Sigmoid colon (tissue), 7 donors: ENCODE measurements around the gene WDFY4. TPM values are rescaled to one million over a fixed set of nuclear protein-coding genes. Genes with fewer than 3 reads are reported as not detected.

Experiments
- DNase-seq: peaks from one replicate; pipeline ENCODE4 v3.0.0-alpha.2; 2019
- H3K27ac ChIP-seq, 4 donors: fragments of 200-600 bp; sonication (generic); one replicate each; pipeline ENCODE4 v1.5.1; 2016 to 2019; ENCODE audit warnings: mild to moderate bottlenecking in 1 of 4
- H3K27me3 ChIP-seq, 3 donors: fragments of 200-600 bp; sonication (generic); one replicate each; pipeline ENCODE4 v1.5.1; 2019; ENCODE audit warnings: mild to moderate bottlenecking in 1 of 3
- H3K36me3 ChIP-seq, 4 donors: fragments of 200-600 bp; sonication (generic); one replicate each; pipeline ENCODE4 v1.5.1; 2016 to 2019
- H3K4me1 ChIP-seq, 4 donors: fragments of 200-600 bp; sonication (generic); one replicate each; pipeline ENCODE4 v1.5.1; 2017 to 2019
- H3K4me3 ChIP-seq, 4 donors: fragments of 200-600 bp; sonication (generic); one replicate each; pipeline ENCODE4 v1.5.1; 2017 to 2019; ENCODE audit warnings: mild to moderate bottlenecking in 2 of 4, moderate library complexity in 1 of 4
- H3K9me3 ChIP-seq, 4 donors: fragments of 200-600 bp in 3 of 4; sonication (generic) in 3 of 4; one replicate each; pipeline versions ENCODE4 v1.5.1 to v1.6.1; 2013 to 2019
- CTCF ChIP-seq, 4 experiments: fragments of 450-650 bp in 3 of 4; fragments of 200-600 bp in 1 of 4; IDR thresholded peaks; one replicate each; pipeline ENCODE4 v1.5.1; 2016 to 2019; ENCODE audit warnings: antibody characterized with exemption in 4 of 4, mild to moderate bottlenecking in 3 of 4, moderate library complexity in 2 of 4
- EP300 ChIP-seq, 4 donors: sonication (generic); formaldehyde crosslinking; IDR thresholded peaks; one replicate each; pipeline ENCODE4 v1.6.1; 2017; ENCODE audit warnings: antibody characterized with exemption in 4 of 4
- POLR2A ChIP-seq, 2 donors: fragments of 450-650 bp; IDR thresholded peaks; one replicate each; pipeline ENCODE4 v1.6.1; 2016; ENCODE audit warnings: antibody characterized with exemption in 2 of 2, mild to moderate bottlenecking in 2 of 2, moderate library complexity in 2 of 2
- POLR2AphosphoS5 ChIP-seq, 4 donors: sonication (generic); formaldehyde crosslinking; IDR thresholded peaks; one replicate each; pipeline ENCODE4 v1.6.1; 2017; ENCODE audit warnings: antibody characterized with exemption in 4 of 4
- WGBS, 2 donors: extraction: QIAGEN DNeasy Blood & Tissue Kit; methylation state at CpG; one replicate each; pipeline ENCODE4 v1.1.7; 2013; 5-methylcytosine and 5-hydroxymethylcytosine counted together
- intact Hi-C: fragments of 100-400 bp; cut with DNase I; formaldehyde crosslinking; loops from one replicate; pipeline ENCODE4 v1.15.1; 2023
- polyA plus RNA-seq, 3 donors: library from polyadenylated mRNA; stranded (reverse); fragments of 200-250 nt; gene quantifications; one replicate each; pipeline ENCODE4 v1.2.3, GENCODE V29; 2013
- total RNA-seq, 4 donors: library from RNA; depleted of rRNA; stranded (reverse); fragments of >200 nt; gene quantifications; one replicate each; pipeline ENCODE4 v1.1.0, GENCODE V29; 2016
- donor health status: healthy with polysubstance abuse.
- donor health status: Bipolar disorder and iron deficiency.
- donor health status: healthy.

The WDFY4 gene
- total and polyA plus RNA-seq, 7 donors = 0.60 to 18.6 (median 2.5) TPM

DNA sequence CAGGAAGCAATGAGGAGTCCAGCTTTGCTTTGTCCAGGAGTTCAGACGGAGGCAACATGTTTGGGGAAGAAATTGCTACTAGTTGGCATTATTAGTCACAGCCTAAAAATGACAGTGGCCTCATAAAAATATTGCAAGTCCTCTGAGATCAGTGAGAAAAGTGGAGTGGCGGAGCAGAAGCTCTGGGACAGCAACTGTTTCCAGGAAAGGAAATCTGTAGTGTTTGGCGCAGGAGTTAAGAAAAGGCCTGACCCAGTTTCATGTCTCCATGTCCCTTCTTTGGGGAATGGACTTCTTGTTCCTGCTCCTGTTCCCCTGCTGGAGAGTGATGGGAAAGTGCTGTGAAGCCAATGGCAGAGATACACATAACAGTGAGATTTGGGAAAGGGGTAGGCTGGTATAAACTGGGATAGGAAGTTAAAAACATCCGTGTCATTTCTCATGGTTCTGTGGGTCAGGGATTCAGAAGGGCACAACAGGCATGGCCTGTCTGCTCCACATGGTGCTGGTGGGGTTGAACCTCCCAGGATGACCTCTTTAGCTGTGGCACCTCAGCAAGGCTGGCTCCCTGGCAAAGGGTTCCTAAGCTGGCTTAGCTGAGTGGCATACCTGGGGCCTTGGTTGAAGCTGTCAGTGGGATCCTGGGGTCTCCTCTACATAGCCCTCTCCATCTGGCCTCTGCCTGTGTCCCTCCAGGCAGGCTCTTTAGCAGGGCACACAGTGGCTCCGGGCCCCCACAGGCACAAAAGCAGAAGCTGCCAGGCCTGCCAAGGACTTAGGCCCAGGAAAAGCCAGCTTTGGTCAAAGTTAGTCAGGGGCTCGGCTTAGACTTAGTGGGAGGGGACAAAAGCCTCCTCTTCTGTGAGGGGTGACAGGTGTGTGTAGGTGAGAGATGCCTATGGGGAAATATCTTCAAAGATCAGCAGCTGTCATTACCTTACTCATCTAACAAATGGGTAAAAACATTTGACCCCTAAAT, 77.7 kb downstream of the WDFY4 start:
- Histone ChIP-seq H3K36me3 (no peaks in the 10 kb centered on the region), H3K27ac (no peak overlapping the region), H3K4me3 (no peak overlapping the region), H3K4me1 (no peaks in the 10 kb centered on the region), H3K27me3 (no peaks in the 10 kb centered on the region), H3K9me3 (no peaks in the 10 kb centered on the region)
- no peak for DNase-seq
- TF ChIP-seq EP300 (IDR thresholded peaks at IDR 0.05) = no peak
- no peak for TF ChIP-seq POLR2A (IDR thresholded peaks at IDR 0.05)
- TF ChIP-seq POLR2AphosphoS5 (IDR thresholded peaks at IDR 0.05) = no peak
- TF ChIP-seq CTCF (IDR thresholded peaks at IDR 0.05) = no peak
- intact Hi-C loops = no loop called here
- WGBS, 2 donors = 89 to 92% methylated on average over 6 of the region's 6 CpGs

DNA sequence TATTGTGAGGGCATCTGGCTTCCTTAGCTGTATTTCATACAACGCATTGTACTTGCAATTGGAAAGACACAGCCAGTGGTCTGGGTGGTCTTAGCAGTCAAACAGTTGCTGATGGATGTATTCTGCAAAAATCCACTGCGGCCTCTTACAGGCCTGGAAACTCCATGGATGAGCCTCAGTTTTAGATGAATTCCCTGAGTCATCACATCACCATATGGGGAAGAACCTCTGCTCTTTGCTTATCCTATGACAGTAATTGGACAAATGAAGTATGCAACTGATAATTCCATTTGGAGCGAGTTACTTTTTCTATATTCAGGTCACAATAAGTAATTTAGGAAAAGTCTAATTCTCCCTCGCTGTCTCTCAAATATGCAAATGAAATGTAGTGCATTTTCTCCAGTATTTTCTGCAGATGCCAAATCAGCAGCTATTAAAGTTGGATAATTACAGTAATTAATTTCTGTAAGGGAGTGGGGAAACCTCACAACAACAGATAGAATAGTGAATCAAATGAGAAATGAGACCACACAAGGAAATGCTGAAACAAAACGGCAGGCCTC, 78.8 kb downstream of the WDFY4 start:
- Histone ChIP-seq H3K9me3 (no peaks in the 10 kb centered on the region), H3K27ac (no peak overlapping the region), H3K27me3 (no peaks in the 10 kb centered on the region), H3K36me3 (no peaks in the 10 kb centered on the region), H3K4me1 (no peaks in the 10 kb centered on the region), H3K4me3 (no peak overlapping the region)
- WGBS, 2 donors = 86 to 90% methylated on average over 5 of the region's 5 CpGs
- intact Hi-C loops = no loop called here
- DNase-seq = no peak
- no peak for TF ChIP-seq EP300 (IDR thresholded peaks at IDR 0.05)
- no peak for TF ChIP-seq POLR2AphosphoS5 (IDR thresholded peaks at IDR 0.05)
- no peak for TF ChIP-seq CTCF (IDR thresholded peaks at IDR 0.05)
- TF ChIP-seq POLR2A (IDR thresholded peaks at IDR 0.05) = no peak

DNA sequence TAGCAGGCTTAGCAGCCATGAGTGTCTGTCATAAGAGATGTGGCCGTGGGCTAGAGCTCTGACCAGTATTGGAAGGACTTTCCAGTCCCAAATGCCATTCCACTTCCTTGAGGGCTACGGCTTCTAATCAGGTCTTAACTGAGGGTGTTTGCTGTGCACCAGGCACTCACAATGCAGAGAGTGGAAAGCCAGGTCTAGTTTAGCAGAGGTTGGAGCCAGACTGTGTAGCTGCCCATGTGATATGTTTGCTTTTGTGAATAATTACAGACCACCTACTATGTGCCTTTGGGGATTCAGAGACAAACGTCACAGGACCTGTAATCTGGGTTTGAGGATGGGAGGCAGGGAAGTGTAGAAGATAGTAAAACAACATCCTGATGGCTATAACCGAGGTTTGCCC, 79.8 kb downstream of the WDFY4 start:
- WGBS, 2 donors = 72 to 89% methylated on average over 4 of the region's 4 CpGs
- no peaks in the 10 kb centered on the region for H3K27me3 ChIP-seq
- no peaks in the 10 kb centered on the region for H3K9me3 ChIP-seq
- DNase-seq = no peak
- no peaks in the 10 kb centered on the region for H3K36me3 ChIP-seq
- H3K4me3 ChIP-seq = no peak overlapping the region
- no peak overlapping the region for H3K27ac ChIP-seq
- no peaks in the 10 kb centered on the region for H3K4me1 ChIP-seq
- no peak for TF ChIP-seq POLR2A (IDR thresholded peaks at IDR 0.05)
- no peak for TF ChIP-seq CTCF (IDR thresholded peaks at IDR 0.05)
- no peak for TF ChIP-seq EP300 (IDR thresholded peaks at IDR 0.05)
- intact Hi-C loops = no loop called here

DNA sequence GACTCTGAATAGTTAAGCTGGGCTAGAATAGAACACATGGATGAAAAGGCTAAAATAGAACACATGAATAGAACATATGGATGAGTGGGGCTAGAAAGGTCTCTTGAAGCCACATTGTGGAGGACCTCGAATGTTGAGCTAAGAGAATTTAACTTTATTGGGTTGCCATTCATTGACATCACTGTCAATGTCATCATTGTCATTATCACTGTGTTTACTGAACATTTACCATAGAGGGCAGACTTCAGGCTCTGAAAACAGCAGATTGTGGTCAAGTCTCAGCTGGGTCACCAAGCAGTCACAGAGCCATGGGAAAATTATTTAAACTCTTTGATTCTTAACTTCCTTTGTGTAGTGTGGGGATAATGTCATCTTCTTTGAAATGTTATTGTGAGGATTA, 80.4 kb downstream of the WDFY4 start:
- DNase-seq = no peak
- TF ChIP-seq EP300 (IDR thresholded peaks at IDR 0.05) (no peak), POLR2A (IDR thresholded peaks at IDR 0.05) (no peak), POLR2AphosphoS5 (IDR thresholded peaks at IDR 0.05) (no peak), CTCF (IDR thresholded peaks at IDR 0.05) (no peak)
- Histone ChIP-seq H3K4me3 (no peak overlapping the region), H3K4me1 (no peaks in the 10 kb centered on the region), H3K36me3 (no peaks in the 10 kb centered on the region), H3K27me3 (no peaks in the 10 kb centered on the region), H3K27ac (no peak overlapping the region), H3K9me3 (no peaks in the 10 kb centered on the region)
- WGBS, 2 donors = 54 to 81% methylated on average over 1 of the region's 1 CpG
- intact Hi-C loops = no loop called here
